ENCODE results near the gene KRT34.
"Not testable (repeated sequence)": the region's sequence is repeated elsewhere in the genome, so short reads cannot be mapped to it uniquely, and the experiment has no call there.

KRT34 gene

DNA sequence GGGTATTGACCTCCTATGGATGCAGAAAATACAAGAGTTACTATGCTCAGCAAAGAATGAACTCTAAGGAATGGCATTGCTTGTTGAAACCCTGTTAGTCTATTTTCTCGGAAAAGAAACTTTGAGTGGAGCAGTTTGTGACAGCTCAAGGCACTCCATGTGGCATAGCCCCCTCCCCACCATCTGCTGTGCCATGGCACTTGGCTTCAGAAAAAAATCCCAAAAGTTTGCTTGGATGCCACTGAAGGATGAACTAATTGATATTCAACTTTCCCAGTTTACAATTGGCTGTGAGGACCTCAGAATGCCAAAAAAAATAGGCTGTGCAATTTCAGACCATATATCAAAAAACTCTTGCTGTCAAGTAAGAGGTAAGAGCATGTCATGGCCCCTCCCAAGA lies 13.5 kb upstream of the KRT34 start:
- Histone ChIP-seq H3K4me2 (no peak overlapping the region), H2AFZ (ENCODE audit: low read depth) (no peak overlapping the region), H3K27ac (no peak overlapping the region), H4K20me1 (ENCODE audit: insufficient read depth) (no peaks in the 10 kb centered on the region), H3K79me2 (ENCODE audit: insufficient read depth, low read depth) (no peaks in the 10 kb centered on the region), H3K27me3 (ENCODE audit: insufficient read depth, low read depth) (no peaks in the 10 kb centered on the region), H3K4me3 (IDR thresholded peaks at IDR 0.05; ENCODE audit: insufficient read depth, low read depth, low read length) (no peak overlapping the region), H3K9ac (no peak overlapping the region), H3K4me1 (ENCODE audit: low read depth, poor library complexity, severe bottlenecking) (no peaks in the 10 kb centered on the region), H3K36me3 (ENCODE audit: insufficient read depth) (no peaks in the 10 kb centered on the region)
- TF ChIP-seq, protein P1, sequence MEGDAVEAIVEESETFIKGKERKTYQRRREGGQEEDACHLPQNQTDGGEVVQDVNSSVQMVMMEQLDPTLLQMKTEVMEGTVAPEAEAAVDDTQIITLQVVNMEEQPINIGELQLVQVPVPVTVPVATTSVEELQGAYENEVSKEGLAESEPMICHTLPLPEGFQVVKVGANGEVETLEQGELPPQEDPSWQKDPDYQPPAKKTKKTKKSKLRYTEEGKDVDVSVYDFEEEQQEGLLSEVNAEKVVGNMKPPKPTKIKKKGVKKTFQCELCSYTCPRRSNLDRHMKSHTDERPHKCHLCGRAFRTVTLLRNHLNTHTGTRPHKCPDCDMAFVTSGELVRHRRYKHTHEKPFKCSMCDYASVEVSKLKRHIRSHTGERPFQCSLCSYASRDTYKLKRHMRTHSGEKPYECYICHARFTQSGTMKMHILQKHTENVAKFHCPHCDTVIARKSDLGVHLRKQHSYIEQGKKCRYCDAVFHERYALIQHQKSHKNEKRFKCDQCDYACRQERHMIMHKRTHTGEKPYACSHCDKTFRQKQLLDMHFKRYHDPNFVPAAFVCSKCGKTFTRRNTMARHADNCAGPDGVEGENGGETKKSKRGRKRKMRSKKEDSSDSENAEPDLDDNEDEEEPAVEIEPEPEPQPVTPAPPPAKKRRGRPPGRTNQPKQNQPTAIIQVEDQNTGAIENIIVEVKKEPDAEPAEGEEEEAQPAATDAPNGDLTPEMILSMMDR (conservative IDR thresholded peaks at IDR 0.05; ENCODE audit: low read depth, low read length): no peak

- not testable (repeated sequence) for H3K4me3 ChIP-seq (IDR thresholded peaks at IDR 0.05; ENCODE audit: insufficient read depth, low read depth, low read length); H3K4me1 ChIP-seq (ENCODE audit: low read depth, poor library complexity, severe bottlenecking); H4K20me1 ChIP-seq (ENCODE audit: insufficient read depth); H3K9ac ChIP-seq; H2AFZ ChIP-seq (ENCODE audit: low read depth); H3K36me3 ChIP-seq (ENCODE audit: insufficient read depth); H3K4me2 ChIP-seq; H3K27ac ChIP-seq; H3K79me2 ChIP-seq (ENCODE audit: insufficient read depth, low read depth); H3K27me3 ChIP-seq (ENCODE audit: insufficient read depth, low read depth)
These were observed 12.9 kb upstream of the KRT34 start for GRCh38 chr17:41395044-41395443.

- no peaks in the 10 kb centered on the region for H3K4me1 ChIP-seq (ENCODE audit: low read depth, poor library complexity, severe bottlenecking)
- H3K9ac ChIP-seq: no peak overlapping the region
- no peaks in the 10 kb centered on the region for H3K27me3 ChIP-seq (ENCODE audit: insufficient read depth, low read depth)
- no peaks in the 10 kb centered on the region for H3K79me2 ChIP-seq (ENCODE audit: insufficient read depth, low read depth)
- TF ChIP-seq, protein P1 (conservative IDR thresholded peaks at IDR 0.05; ENCODE audit: low read depth, low read length): no peak
- no peaks in the 10 kb centered on the region for H3K36me3 ChIP-seq (ENCODE audit: insufficient read depth)
- H3K4me2 ChIP-seq: no peak overlapping the region
- no peak overlapping the region for H3K4me3 ChIP-seq (IDR thresholded peaks at IDR 0.05; ENCODE audit: insufficient read depth, low read depth, low read length)
- H2AFZ ChIP-seq (ENCODE audit: low read depth): no peak overlapping the region
- H4K20me1 ChIP-seq (ENCODE audit: insufficient read depth): no peaks in the 10 kb centered on the region
- no peak overlapping the region for H3K27ac ChIP-seq
These were observed 12.3 kb upstream of the KRT34 start for GRCh38 chr17:41394254-41394996.

DNA sequence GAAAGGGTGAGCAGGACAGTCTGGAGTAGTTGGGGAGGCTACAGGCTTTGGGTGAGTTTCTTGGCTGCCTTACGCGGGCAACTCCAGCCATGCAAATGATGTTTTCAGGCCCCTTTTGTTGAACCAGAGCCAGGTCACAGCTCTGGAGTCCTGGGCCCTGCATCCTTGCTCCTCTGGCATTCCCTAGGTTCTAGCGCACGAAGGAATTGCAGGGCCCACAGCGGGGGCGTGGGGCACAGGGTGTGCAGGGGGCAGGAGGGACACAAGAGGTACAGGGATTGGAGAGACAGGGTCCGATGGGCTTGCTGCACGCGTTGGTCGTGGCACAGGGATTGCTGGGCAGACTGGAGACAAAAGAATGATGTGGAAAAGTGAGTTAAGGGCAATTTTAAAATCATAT lies 11.7 kb upstream of the KRT34 start:
- H3K4me3 ChIP-seq (IDR thresholded peaks at IDR 0.05; ENCODE audit: insufficient read depth, low read depth, low read length): no peak overlapping the region
- no peaks in the 10 kb centered on the region for H3K36me3 ChIP-seq (ENCODE audit: insufficient read depth)
- H3K4me2 ChIP-seq: no peak overlapping the region
- H3K27me3 ChIP-seq (ENCODE audit: insufficient read depth, low read depth): no peaks in the 10 kb centered on the region
- H3K9ac ChIP-seq: no peak overlapping the region
- H2AFZ ChIP-seq (ENCODE audit: low read depth): no peak overlapping the region
- no peaks in the 10 kb centered on the region for H3K4me1 ChIP-seq (ENCODE audit: low read depth, poor library complexity, severe bottlenecking)
- no peaks in the 10 kb centered on the region for H4K20me1 ChIP-seq (ENCODE audit: insufficient read depth)
- H3K27ac ChIP-seq: no peak overlapping the region
- TF ChIP-seq, protein P1 (conservative IDR thresholded peaks at IDR 0.05; ENCODE audit: low read depth, low read length): no peak
- no peaks in the 10 kb centered on the region for H3K79me2 ChIP-seq (ENCODE audit: insufficient read depth, low read depth)

DNA sequence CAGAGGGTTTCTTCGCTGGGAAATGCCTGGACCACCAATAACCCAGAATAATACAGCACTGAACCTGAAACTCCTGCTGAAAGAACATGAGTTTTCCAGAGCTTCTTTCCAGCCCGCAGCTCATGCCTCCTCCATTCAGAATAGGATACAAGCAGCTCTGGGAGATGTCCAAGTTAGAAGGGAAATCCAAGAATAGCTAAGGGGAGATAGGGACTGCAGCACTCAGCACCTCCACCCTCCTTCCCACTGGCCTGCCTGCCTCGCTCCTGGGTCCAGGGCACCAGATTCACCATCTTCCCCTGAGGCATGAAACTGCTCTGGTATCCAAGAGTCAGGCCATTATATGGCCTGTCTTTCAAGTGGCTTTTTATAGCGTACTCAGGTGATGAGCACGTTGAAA lies 11.2 kb upstream of the KRT34 start:
- Histone ChIP-seq H3K27ac (no peak overlapping the region), H2AFZ (ENCODE audit: low read depth) (no peak overlapping the region), H3K79me2 (ENCODE audit: insufficient read depth, low read depth) (no peaks in the 10 kb centered on the region), H3K36me3 (ENCODE audit: insufficient read depth) (no peaks in the 10 kb centered on the region), H3K27me3 (ENCODE audit: insufficient read depth, low read depth) (no peaks in the 10 kb centered on the region), H3K4me1 (ENCODE audit: low read depth, poor library complexity, severe bottlenecking) (no peaks in the 10 kb centered on the region), H4K20me1 (ENCODE audit: insufficient read depth) (no peaks in the 10 kb centered on the region), H3K4me3 (IDR thresholded peaks at IDR 0.05; ENCODE audit: insufficient read depth, low read depth, low read length) (no peak overlapping the region), H3K9ac (no peak overlapping the region), H3K4me2 (no peak overlapping the region)
- TF ChIP-seq, protein P1 (conservative IDR thresholded peaks at IDR 0.05; ENCODE audit: low read depth, low read length): no peak

All from KMS-11 (cell line).